GM19193 (cell line): ENCODE data around the gene ATCAY.

Experiments
- POLR2A ChIP-seq: IDR thresholded peaks from 4 replicates; pipeline ENCODE4 v1.6.1; 2011; ENCODE audit not compliant: insufficient read depth, insufficient read length; ENCODE audit errors: extremely low read depth

Gene ATCAY

GRCh38 chr19:3849787-3850186, 30.7 kb upstream of the ATCAY start:
- no peak for TF ChIP-seq POLR2A

- no peak for TF ChIP-seq POLR2A
Measured at GRCh38 chr19:3850320-3850972, 30.0 kb upstream of the ATCAY start.

- no peak for TF ChIP-seq POLR2A
Measured at GRCh38 chr19:3851254-3852176, 29.0 kb upstream of the ATCAY start.

GRCh38 chr19:3852177-3852511, 28.3 kb upstream of the ATCAY start:
- TF ChIP-seq POLR2A = no peak

- TF ChIP-seq POLR2A = no peak
Measured at GRCh38 chr19:3852614-3853254, 27.8 kb upstream of the ATCAY start.

GRCh38 chr19:3855320-3855719, 25.2 kb upstream of the ATCAY start:
- TF ChIP-seq POLR2A = no peak

- TF ChIP-seq POLR2A = no peak
Measured at GRCh38 chr19:3857449-3858003, 23.0 kb upstream of the ATCAY start.

GRCh38 chr19:3860499-3860898, 20.0 kb upstream of the ATCAY start:
- no peak for TF ChIP-seq POLR2A

- TF ChIP-seq POLR2A = no peak
Measured at GRCh38 chr19:3862826-3863500, 17.5 kb upstream of the ATCAY start.

GRCh38 chr19:3863648-3864047, 16.8 kb upstream of the ATCAY start:
- no peak for TF ChIP-seq POLR2A

GRCh38 chr19:3866910-3867638, 13.4 kb upstream of the ATCAY start:
- TF ChIP-seq POLR2A = no peak

- TF ChIP-seq POLR2A = no peak
Measured at GRCh38 chr19:3867971-3868769, 12.3 kb upstream of the ATCAY start.

GRCh38 chr19:3868770-3869456, 11.6 kb upstream of the ATCAY start, which contains the start of gene ZFR2:
Gene ZFR2, minus strand, starts transcription at chr19:3869038. Its CDS starts 21 bp downstream, at chr19:3869017.
- TF ChIP-seq POLR2A = no peak
